PC-9 (cell line): ENCODE data around the gene LRFN2. TPM values are rescaled to one million over a fixed set of nuclear protein-coding genes. Genes with fewer than 3 reads are reported as not detected.

Experiments
- BruUV-seq: library from RNA; stranded (reverse); fragments of 400-500 nt; replicated peaks from 2 replicates; lab custom pipeline; 2021; lab: Mats Ljungman, UMichigan
- CTCF ChIA-PET: fragments of 300-600 bp; sonication (Branson Sonifier 250); formaldehyde crosslinking; loops from one replicate; lab custom pipeline; 2022; ENCODE audit warnings: antibody characterized with exemption; lab: Charles Lee
- POLR2A ChIA-PET: fragments of 300-600 bp; sonication (Branson Sonifier 250); formaldehyde crosslinking; loops from one replicate; lab custom pipeline; 2022; ENCODE audit warnings: antibody characterized with exemption; ENCODE audit not compliant: unreplicated experiment; lab: Charles Lee
- DNase-seq, 2 experiments: peaks; one replicate each; pipeline versions ENCODE4 v3.0.0 to v3.0.0-alpha.2; 2015 to 2022; ENCODE audit warnings: mixed read lengths in 1 of 2
- H2AFZ ChIP-seq: fragments of 200-600 bp; sonication (generic); 2 replicates; pipeline ENCODE4 v1.8.1; 2017; ENCODE audit warnings: antibody characterized with exemption
- H3F3A ChIP-seq: fragments of 200-600 bp; sonication (generic); 2 replicates; pipeline ENCODE4 v1.8.1; 2017; ENCODE audit warnings: antibody characterized with exemption, mild to moderate bottlenecking, low read depth; ENCODE audit not compliant: insufficient read depth
- H3K27ac ChIP-seq: fragments of 200-600 bp; sonication (generic); 2 replicates; pipeline ENCODE4 v1.6.1; 2016; ENCODE audit warnings: mixed run types
- H3K27me3 ChIP-seq: fragments of 200-600 bp; sonication (generic); 2 replicates; pipeline ENCODE4 v1.6.1; 2016; ENCODE audit warnings: low read depth, mixed run types; ENCODE audit not compliant: insufficient read depth
- H3K36me3 ChIP-seq: fragments of 200-600 bp; sonication (generic); 2 replicates; pipeline ENCODE4 v1.6.1; 2016; ENCODE audit warnings: low read depth, mixed run types
- H3K4me1 ChIP-seq: fragments of 200-600 bp; sonication (generic); replicated peaks from 2 replicates; pipeline ENCODE4 v1.6.1; 2016; ENCODE audit warnings: mixed run types; ENCODE audit not compliant: insufficient read depth
- H3K4me2 ChIP-seq: fragments of 200-600 bp; sonication (generic); 2 replicates; pipeline ENCODE4 v1.6.1; 2017; ENCODE audit warnings: mixed run types
- H3K4me3 ChIP-seq: fragments of 200-600 bp; sonication (generic); 2 replicates; pipeline ENCODE4 v1.6.1; 2016; ENCODE audit warnings: mixed run types
- H3K79me2 ChIP-seq: fragments of 200-600 bp; sonication (generic); 2 replicates; pipeline ENCODE4 v1.6.1; 2017; ENCODE audit warnings: low read depth, mixed run types
- H3K9me2 ChIP-seq: fragments of 200-600 bp; sonication (generic); 2 replicates; pipeline ENCODE4 v1.8.1; 2017; ENCODE audit warnings: mild to moderate bottlenecking; ENCODE audit not compliant: insufficient read depth
- H3K9me3 ChIP-seq: fragments of 200-600 bp; sonication (generic); 2 replicates; pipeline ENCODE4 v1.8.1; 2016; ENCODE audit warnings: low read depth; ENCODE audit not compliant: insufficient read depth
- H4K20me1 ChIP-seq: fragments of 200-600 bp; sonication (generic); 2 replicates; pipeline ENCODE4 v1.8.1; 2017; ENCODE audit not compliant: insufficient read depth
- EZH2 ChIP-seq: fragments of 200-600 bp; sonication (generic); IDR thresholded peaks from 2 replicates; pipeline ENCODE4 v1.8.0; 2017; ENCODE audit warnings: antibody characterized with exemption, low read depth
- intact Hi-C: fragments of 100-400 bp; cut with micrococcal nuclease; formaldehyde crosslinking; loops from one replicate; pipeline ENCODE4 v1.10.0; 2022; ENCODE audit not compliant: unreplicated experiment
- total RNA-seq: library from RNA; stranded (reverse); gene quantifications from 2 replicates; pipeline ENCODE4 v1.2.3, GENCODE V29; 2021
- TF ChIP-seq, protein P1 (sequence below): fragments of 200-600 bp; sonication (generic); conservative IDR thresholded peaks from 2 replicates; pipeline ENCODE4 v1.6.1; 2017; ENCODE audit warnings: mixed run types, antibody characterized with exemption, mild to moderate bottlenecking, moderate library complexity

LRFN2 gene
- total RNA-seq, 1 experiment from 2014 or later, result not detected

DNA sequence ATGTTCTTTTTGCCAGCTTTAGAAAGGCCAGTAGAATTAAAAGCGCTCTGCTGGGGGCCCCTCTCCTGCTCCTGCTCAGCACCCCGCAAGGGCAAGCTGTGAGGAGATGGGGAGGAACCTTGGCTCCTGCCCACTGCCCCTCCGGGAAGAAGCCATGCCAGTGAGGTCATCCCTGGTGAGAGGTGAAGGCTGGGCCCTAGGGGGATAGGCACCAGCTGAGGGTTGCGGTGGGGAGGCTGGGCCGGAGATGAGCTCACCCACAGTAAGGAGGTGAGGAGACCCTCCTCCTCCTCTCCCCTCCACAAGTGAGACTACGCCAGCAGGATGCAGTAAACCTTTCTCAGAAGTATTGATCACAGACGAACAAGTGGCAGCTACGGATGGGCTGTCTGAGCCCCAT is 32.1 kb downstream of the LRFN2 start:
- ChIA-PET POLR2A (no interaction called here), CTCF (no interaction called here)
- Histone ChIP-seq H3K36me3 (no peaks in the 10 kb centered on the region), H2AFZ (no peak overlapping the region), H3K9me3 (no peaks in the 10 kb centered on the region), H3K9me2 (no peaks in the 10 kb centered on the region), H3K79me2 (no peaks in the 10 kb centered on the region), H3K4me1 (no peaks in the 10 kb centered on the region), H4K20me1 (no peaks in the 10 kb centered on the region), H3K27ac (no peak overlapping the region), H3K27me3 (peaks cover 14% of the 10 kb centered on the region; the same call in 1 of the 2 replicates), H3K4me3 (no peak overlapping the region), H3F3A (no peaks in the 10 kb centered on the region), H3K4me2 (no peak overlapping the region)
- no TSS peak for BruUV-seq
- TF ChIP-seq, protein P1, sequence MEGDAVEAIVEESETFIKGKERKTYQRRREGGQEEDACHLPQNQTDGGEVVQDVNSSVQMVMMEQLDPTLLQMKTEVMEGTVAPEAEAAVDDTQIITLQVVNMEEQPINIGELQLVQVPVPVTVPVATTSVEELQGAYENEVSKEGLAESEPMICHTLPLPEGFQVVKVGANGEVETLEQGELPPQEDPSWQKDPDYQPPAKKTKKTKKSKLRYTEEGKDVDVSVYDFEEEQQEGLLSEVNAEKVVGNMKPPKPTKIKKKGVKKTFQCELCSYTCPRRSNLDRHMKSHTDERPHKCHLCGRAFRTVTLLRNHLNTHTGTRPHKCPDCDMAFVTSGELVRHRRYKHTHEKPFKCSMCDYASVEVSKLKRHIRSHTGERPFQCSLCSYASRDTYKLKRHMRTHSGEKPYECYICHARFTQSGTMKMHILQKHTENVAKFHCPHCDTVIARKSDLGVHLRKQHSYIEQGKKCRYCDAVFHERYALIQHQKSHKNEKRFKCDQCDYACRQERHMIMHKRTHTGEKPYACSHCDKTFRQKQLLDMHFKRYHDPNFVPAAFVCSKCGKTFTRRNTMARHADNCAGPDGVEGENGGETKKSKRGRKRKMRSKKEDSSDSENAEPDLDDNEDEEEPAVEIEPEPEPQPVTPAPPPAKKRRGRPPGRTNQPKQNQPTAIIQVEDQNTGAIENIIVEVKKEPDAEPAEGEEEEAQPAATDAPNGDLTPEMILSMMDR, result no peak
- TF ChIP-seq EZH2, result no peak
- DNase-seq, result no peak
- intact Hi-C loops, result no loop called here

DNA sequence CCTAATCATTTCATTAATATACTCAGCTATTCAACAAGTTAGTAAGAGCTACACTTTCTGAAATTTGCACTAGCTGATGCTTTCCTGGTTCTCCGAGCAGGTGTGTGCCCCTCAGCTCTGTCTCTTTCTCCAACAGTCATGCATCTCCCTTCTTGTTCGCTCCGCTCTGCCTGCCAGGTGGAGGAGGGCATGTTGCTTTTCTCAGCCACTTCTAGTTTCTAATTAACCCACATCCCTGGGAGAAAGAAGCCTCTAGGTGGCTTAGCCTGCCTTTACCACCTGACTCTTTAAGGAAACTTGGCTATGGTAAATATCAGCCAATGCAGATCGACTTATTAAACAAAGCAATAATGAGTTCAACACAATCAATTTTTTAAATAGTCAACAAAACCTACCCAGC is 34.2 kb downstream of the LRFN2 start:
- ChIA-PET CTCF (no interaction called here), POLR2A (no interaction called here)
- no peak overlapping the region for H3K27ac ChIP-seq

DNA sequence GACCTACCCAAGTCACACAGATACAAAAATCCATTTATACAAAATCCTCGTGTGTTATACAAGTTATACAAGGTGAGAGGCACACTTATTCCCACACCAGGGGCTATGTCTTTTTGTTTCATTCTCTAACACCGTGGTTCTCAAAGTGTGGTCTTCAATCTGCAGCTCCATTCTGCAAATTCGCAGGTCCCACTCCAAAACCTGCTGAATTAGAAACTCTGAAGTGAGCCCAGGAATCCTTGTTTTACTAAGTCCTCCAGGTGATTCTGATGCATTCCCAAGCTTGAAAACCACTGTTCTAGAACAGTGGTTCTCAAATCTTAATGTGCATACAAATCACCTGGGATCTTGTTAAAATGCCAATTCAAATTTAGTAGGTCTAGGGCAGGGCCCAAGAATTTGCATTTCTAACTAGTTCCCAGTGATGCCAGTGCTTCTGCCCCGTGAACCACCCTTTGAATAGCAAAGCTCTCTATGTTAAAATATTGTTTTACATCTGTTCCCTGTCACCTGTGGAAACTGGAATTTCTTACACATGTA is 35.1 kb downstream of the LRFN2 start:
- Histone ChIP-seq H3K79me2 (no peaks in the 10 kb centered on the region), H3K27ac (no peak overlapping the region), H3K36me3 (no peaks in the 10 kb centered on the region), H4K20me1 (no peaks in the 10 kb centered on the region), H3K27me3 (0 out of 2 replicates have a peak, but pooled peaks cover 4% of the 10 kb centered on the region), H3K9me2 (no peaks in the 10 kb centered on the region), H3K4me3 (no peak overlapping the region), H2AFZ (no peak overlapping the region), H3K4me2 (no peak overlapping the region), H3K9me3 (no peaks in the 10 kb centered on the region), H3F3A (no peaks in the 10 kb centered on the region), H3K4me1 (no peaks in the 10 kb centered on the region)
- no TSS peak for BruUV-seq
- DNase-seq, result no peak
- ChIA-PET POLR2A (no interaction called here), CTCF (no interaction called here)
- intact Hi-C loops, result loop anchor here (5.0 kb wide), 1 partner anchor 470 kb away; no protein-coding TSS in a partner anchor
- TF ChIP-seq, protein P1, result no peak
- no peak for TF ChIP-seq EZH2

More for the DNA sequence above, 34.2 kb downstream of the LRFN2 start:
- DNase-seq, result no peak
- Histone ChIP-seq H3K4me2 (no peak overlapping the region), H3K27me3 (0 out of 2 replicates have a peak, but pooled peaks cover 4% of the 10 kb centered on the region), H3K4me3 (no peak overlapping the region), H3K36me3 (no peaks in the 10 kb centered on the region), H2AFZ (no peak overlapping the region), H3F3A (no peaks in the 10 kb centered on the region), H3K4me1 (no peaks in the 10 kb centered on the region), H4K20me1 (no peaks in the 10 kb centered on the region), H3K79me2 (no peaks in the 10 kb centered on the region), H3K9me2 (no peaks in the 10 kb centered on the region), H3K9me3 (no peaks in the 10 kb centered on the region)
- intact Hi-C loops, result loop anchor here (5.0 kb wide), 1 partner anchor 469 kb away; no protein-coding TSS in a partner anchor
- BruUV-seq, result no TSS peak
- TF ChIP-seq, protein P1, result no peak
- TF ChIP-seq EZH2, result no peak
